Lower lobe of right lung (tissue), 2 donors: ENCODE measurements around the gene ATP4B. TPM values are rescaled to one million over a fixed set of nuclear protein-coding genes. Genes with fewer than 3 reads are reported as not detected.

Source experiments
- ATAC-seq, 2 donors: fragments of 200-7000 bp; cut with Tn5 transposase; one replicate each; pipeline ENCODE4 v1.9.1; 2020 to 2022; ENCODE audit warnings: mild to moderate bottlenecking in 2 of 2, moderate library complexity in 2 of 2
- DNase-seq: peaks from one replicate; pipeline ENCODE4 v3.0.0-alpha.2; 2020
- H3K27ac ChIP-seq: fragments of 200-600 bp; one replicate; pipeline ENCODE4 v1.8.0; 2022
- H3K27me3 ChIP-seq: fragments of 200-600 bp; one replicate; pipeline ENCODE4 v1.8.0; 2022; ENCODE audit warnings: low read depth
- H3K36me3 ChIP-seq: fragments of 200-600 bp; one replicate; pipeline ENCODE4 v1.8.0; 2022; ENCODE audit warnings: mild to moderate bottlenecking
- H3K4me1 ChIP-seq: fragments of 200-600 bp; one replicate; pipeline ENCODE4 v1.8.0; 2022
- H3K4me3 ChIP-seq: fragments of 200-600 bp; one replicate; pipeline ENCODE4 v1.8.0; 2022; ENCODE audit warnings: mild to moderate bottlenecking
- H3K9me3 ChIP-seq: fragments of 200-600 bp; one replicate; pipeline ENCODE4 v1.8.0; 2022
- intact Hi-C: fragments of 100-400 bp; cut with DNase I; formaldehyde crosslinking; loops from one replicate; pipeline ENCODE4 v1.11.0; 2022
- total RNA-seq: library from RNA; stranded (reverse); fragmentation: NEBNext Ultra II Directional; extraction: Animal tissue kit (Norgen Biotek cat#: 25700); gene quantifications from one replicate; pipeline ENCODE4 v1.2.1, GENCODE V29; 2021
- TF ChIP-seq, protein P1 (sequence below): fragments of 200-600 bp; IDR thresholded peaks from one replicate; pipeline ENCODE4 v1.8.0; 2022; ENCODE audit warnings: antibody characterized with exemption, mild to moderate bottlenecking
- donor health status: DM: no; HTN: yes; CAD: no; lungs with severe emphysema.

The ATP4B gene
- total RNA-seq, 1 donor from 2014 or later = not detected

DNA sequence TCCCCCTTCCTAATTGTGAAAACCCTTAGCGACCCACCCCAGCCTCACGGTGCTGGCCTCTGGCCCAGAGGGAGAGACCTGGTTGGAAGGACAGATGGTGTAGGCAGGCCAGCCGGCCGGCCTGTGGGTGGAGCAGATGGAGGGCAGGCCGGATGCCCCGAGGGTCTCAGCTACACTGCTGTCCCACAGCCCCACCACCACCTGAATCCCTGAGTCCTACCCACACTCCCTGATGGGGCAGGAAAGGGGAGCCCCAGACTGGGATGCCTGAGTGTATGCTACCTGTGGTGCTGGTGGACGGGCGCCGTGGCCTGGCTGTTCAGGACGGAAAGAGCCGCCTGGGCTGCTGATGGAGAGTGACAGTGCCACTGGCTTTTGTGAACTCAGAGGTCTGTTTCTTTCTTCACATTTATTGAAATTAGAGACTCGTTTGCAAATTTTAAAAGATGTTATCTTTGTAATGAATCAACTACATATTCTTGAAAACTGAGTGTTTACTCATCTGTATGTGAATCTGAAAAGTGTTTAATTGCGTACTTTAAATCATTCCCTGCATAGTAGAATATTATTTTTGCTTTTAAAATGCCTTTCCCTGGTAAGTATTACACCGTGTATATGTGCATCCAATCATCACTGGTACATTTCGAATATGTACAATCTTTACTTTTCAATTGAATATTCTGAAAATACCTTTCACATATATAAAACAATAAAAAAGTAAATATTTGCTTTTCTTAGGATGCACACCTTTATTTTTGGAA lies 37.8 kb downstream of the ATP4B start:
- H3K9me3 ChIP-seq = no peaks in the 10 kb centered on the region
- H3K27ac ChIP-seq = no peak overlapping the region
- H3K4me3 ChIP-seq = no peak overlapping the region
- TF ChIP-seq, protein P1, sequence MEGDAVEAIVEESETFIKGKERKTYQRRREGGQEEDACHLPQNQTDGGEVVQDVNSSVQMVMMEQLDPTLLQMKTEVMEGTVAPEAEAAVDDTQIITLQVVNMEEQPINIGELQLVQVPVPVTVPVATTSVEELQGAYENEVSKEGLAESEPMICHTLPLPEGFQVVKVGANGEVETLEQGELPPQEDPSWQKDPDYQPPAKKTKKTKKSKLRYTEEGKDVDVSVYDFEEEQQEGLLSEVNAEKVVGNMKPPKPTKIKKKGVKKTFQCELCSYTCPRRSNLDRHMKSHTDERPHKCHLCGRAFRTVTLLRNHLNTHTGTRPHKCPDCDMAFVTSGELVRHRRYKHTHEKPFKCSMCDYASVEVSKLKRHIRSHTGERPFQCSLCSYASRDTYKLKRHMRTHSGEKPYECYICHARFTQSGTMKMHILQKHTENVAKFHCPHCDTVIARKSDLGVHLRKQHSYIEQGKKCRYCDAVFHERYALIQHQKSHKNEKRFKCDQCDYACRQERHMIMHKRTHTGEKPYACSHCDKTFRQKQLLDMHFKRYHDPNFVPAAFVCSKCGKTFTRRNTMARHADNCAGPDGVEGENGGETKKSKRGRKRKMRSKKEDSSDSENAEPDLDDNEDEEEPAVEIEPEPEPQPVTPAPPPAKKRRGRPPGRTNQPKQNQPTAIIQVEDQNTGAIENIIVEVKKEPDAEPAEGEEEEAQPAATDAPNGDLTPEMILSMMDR = no peak
- no peaks in the 10 kb centered on the region for H3K27me3 ChIP-seq
- H3K36me3 ChIP-seq = peaks cover 10% of the 10 kb centered on the region
- no peaks in the 10 kb centered on the region for H3K4me1 ChIP-seq
- DNase-seq = peak; percentile 27
- intact Hi-C loops = no loop called here
- ATAC-seq = no peak

DNA sequence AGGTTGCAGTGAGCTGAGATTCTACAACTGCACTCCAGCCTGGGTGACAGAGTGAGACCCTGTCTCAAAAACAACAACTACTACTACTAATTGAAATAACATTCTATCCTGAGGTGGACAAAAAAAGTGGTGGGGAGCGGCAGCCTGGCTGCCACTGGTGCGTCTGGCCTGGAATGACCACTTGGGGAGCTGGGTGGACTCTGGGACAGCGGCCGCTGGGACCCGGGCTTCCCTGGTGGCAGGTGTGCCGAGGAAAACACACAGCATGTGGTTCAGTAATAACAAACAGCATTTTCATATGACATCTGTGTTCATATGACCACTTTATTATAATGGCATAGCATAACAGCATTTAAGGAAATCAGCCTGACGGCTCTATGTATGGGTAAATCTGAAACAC lies 39.5 kb downstream of the ATP4B start:
- DNase-seq = no peak
- Histone ChIP-seq H3K27ac (no peak overlapping the region), H3K4me3 (no peak overlapping the region), H3K36me3 (peaks cover 10% of the 10 kb centered on the region), H3K27me3 (no peaks in the 10 kb centered on the region), H3K4me1 (no peaks in the 10 kb centered on the region), H3K9me3 (no peaks in the 10 kb centered on the region)
- intact Hi-C loops = no loop called here
- no peak for ATAC-seq
- TF ChIP-seq, protein P1 = no peak

DNA sequence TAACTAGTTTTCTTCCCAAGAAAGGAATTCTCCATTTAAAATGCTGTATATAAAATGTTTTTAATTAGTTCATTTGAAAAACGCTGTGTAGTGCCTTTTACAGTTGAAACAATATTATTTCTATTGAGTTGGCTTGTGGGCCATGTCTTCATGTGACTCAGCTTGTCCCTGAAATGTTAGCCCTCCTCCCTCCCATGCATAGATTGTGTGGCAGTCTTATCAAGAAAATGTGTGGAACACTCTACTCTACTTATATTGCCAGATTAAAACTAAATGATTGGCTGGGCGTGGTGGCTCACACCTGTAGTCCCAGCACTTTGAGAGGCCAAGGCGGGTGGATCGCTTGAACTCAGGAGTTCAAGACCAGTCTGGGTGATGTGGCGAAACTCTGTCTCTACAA lies 40.0 kb downstream of the ATP4B start:
- Histone ChIP-seq H3K36me3 (peaks cover 8% of the 10 kb centered on the region), H3K27me3 (no peaks in the 10 kb centered on the region), H3K4me1 (no peaks in the 10 kb centered on the region), H3K4me3 (no peak overlapping the region), H3K27ac (no peak overlapping the region), H3K9me3 (no peaks in the 10 kb centered on the region)
- ATAC-seq = no peak
- intact Hi-C loops = no loop called here
- TF ChIP-seq, protein P1 = no peak
- no peak for DNase-seq

GRCh38 chr13:113616991-113617749 lies 40.8 kb downstream of the ATP4B start:
- no peak overlapping the region for H3K4me3 ChIP-seq

DNA sequence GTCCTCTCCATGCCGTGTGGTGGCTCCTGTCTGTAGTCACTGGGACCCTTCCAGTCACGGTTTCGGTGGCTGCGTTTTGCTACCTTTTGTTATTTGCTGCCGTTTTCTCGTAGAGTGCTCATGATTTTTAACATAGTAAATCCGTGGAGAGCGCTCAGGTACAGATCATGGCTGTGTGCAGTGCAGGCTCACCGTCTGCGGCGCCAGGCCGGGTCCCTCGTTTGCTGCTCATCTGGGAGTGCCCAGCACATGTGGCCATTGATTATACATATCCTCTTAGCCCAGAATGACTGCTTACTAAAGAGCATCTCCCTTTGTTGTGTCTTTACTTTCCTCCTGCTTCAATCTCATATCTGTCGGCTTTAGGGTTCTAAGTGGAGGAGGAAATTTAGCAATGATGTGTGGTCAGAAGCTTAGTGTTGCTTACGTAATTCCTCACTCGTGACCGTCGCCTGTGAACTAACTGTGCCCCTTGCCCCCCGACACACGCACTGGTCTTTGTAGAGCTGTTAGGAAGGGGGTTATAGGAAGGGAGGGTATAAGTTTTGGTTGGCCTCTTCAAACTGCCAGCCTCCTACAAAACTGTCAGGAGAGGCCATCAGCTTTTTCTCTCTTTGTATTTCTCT lies 41.6 kb downstream of the ATP4B start:
- DNase-seq (no peak), ATAC-seq (peak; percentile 29 to 50)
- Histone ChIP-seq H3K27me3 (no peaks in the 10 kb centered on the region), H3K4me3 (no peak overlapping the region), H3K36me3 (peaks cover 22% of the 10 kb centered on the region), H3K4me1 (no peaks in the 10 kb centered on the region), H3K9me3 (no peaks in the 10 kb centered on the region), H3K27ac (no peak overlapping the region)
- TF ChIP-seq, protein P1 = no peak
- intact Hi-C loops = no loop called here

More at GRCh38 chr13:113616991-113617749, 40.8 kb downstream of the ATP4B start:
- no peak for DNase-seq
- no peak overlapping the region for H3K27ac ChIP-seq
- no peaks in the 10 kb centered on the region for H3K9me3 ChIP-seq
- intact Hi-C loops = no loop called here
- TF ChIP-seq, protein P1 = no peak
- H3K4me1 ChIP-seq = no peaks in the 10 kb centered on the region
- H3K36me3 ChIP-seq = peaks cover 14% of the 10 kb centered on the region
- H3K27me3 ChIP-seq = no peaks in the 10 kb centered on the region
- ATAC-seq = peak in 1 of 2 donors; percentile 50
